ENCODE data around the gene ATE1.

The ATE1 gene

GRCh38 chr10:121833387-121833786 lies 94.4 kb downstream of the ATE1 start:
- no peaks in the 10 kb centered on the region for H3K27me3 ChIP-seq (ENCODE audit: insufficient read depth, low read length, poor library complexity)
- no peak overlapping the region for H3K27ac ChIP-seq (ENCODE audit: low read length)
- no peak overlapping the region for H3K4me3 ChIP-seq (ENCODE audit: low read depth in 1 of 2, low read length in 2 of 2)
- H3K9ac ChIP-seq (ENCODE audit: low read depth, low read length): no peak overlapping the region
- peaks cover 3% of the 10 kb centered on the region; the same call in 1 of the 2 replicates for H3K4me1 ChIP-seq (ENCODE audit: insufficient read depth, low read length)
- H3K79me2 ChIP-seq (ENCODE audit: insufficient read depth, low read length): no peaks in the 10 kb centered on the region
- TF ChIP-seq, protein P1, sequence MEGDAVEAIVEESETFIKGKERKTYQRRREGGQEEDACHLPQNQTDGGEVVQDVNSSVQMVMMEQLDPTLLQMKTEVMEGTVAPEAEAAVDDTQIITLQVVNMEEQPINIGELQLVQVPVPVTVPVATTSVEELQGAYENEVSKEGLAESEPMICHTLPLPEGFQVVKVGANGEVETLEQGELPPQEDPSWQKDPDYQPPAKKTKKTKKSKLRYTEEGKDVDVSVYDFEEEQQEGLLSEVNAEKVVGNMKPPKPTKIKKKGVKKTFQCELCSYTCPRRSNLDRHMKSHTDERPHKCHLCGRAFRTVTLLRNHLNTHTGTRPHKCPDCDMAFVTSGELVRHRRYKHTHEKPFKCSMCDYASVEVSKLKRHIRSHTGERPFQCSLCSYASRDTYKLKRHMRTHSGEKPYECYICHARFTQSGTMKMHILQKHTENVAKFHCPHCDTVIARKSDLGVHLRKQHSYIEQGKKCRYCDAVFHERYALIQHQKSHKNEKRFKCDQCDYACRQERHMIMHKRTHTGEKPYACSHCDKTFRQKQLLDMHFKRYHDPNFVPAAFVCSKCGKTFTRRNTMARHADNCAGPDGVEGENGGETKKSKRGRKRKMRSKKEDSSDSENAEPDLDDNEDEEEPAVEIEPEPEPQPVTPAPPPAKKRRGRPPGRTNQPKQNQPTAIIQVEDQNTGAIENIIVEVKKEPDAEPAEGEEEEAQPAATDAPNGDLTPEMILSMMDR (IDR thresholded peaks at IDR 0.05; ENCODE audit: borderline replicate concordance, extremely low read depth, low read length, poor library complexity, severe bottlenecking): no peak
- no peak for TF ChIP-seq EZH2 (IDR thresholded peaks at IDR 0.05; ENCODE audit: borderline replicate concordance, low read depth, low read length, severe bottlenecking)
- no peak overlapping the region for H2AFZ ChIP-seq (ENCODE audit: low read depth, low read length)
- H4K20me1 ChIP-seq (ENCODE audit: insufficient read depth, low read length): no peaks in the 10 kb centered on the region; the same call in 1 of the 2 replicates
- no peak overlapping the region for H3K4me2 ChIP-seq (ENCODE audit: insufficient read depth, low read length)
- peaks cover 58% of the 10 kb centered on the region for H3K36me3 ChIP-seq (ENCODE audit: insufficient read depth, low read length)
- no peaks in the 10 kb centered on the region for H3K9me3 ChIP-seq (ENCODE audit: insufficient read depth, low read length, severe bottlenecking)
- DNase-seq: no peak
- no peak for ATAC-seq (ENCODE audit: insufficient read depth, low read depth)

GRCh38 chr10:121832647-121833046 lies 95.2 kb downstream of the ATE1 start:
- TF ChIP-seq, protein P1 (IDR thresholded peaks at IDR 0.05; ENCODE audit: borderline replicate concordance, extremely low read depth, low read length, poor library complexity, severe bottlenecking): no peak
- no peak for TF ChIP-seq EZH2 (IDR thresholded peaks at IDR 0.05; ENCODE audit: borderline replicate concordance, low read depth, low read length, severe bottlenecking)
- Histone ChIP-seq H3K27ac (ENCODE audit: low read length) (no peak overlapping the region), H3K27me3 (ENCODE audit: insufficient read depth, low read length, poor library complexity) (no peaks in the 10 kb centered on the region), H3K4me2 (ENCODE audit: insufficient read depth, low read length) (no peak overlapping the region), H3K4me1 (ENCODE audit: insufficient read depth, low read length) (no peaks in the 10 kb centered on the region), H3K9ac (ENCODE audit: low read depth, low read length) (no peak overlapping the region), H4K20me1 (ENCODE audit: insufficient read depth, low read length) (no peaks in the 10 kb centered on the region; the same call in 1 of the 2 replicates), H2AFZ (ENCODE audit: low read depth, low read length) (no peak overlapping the region), H3K79me2 (ENCODE audit: insufficient read depth, low read length) (no peaks in the 10 kb centered on the region), H3K9me3 (ENCODE audit: insufficient read depth, low read length, severe bottlenecking) (no peaks in the 10 kb centered on the region), H3K4me3 (ENCODE audit: low read depth in 1 of 2, low read length in 2 of 2) (no peak overlapping the region), H3K36me3 (ENCODE audit: insufficient read depth, low read length) (peaks cover 62% of the 10 kb centered on the region)
- DNase-seq: no peak
- no peak for ATAC-seq (ENCODE audit: insufficient read depth, low read depth)

GRCh38 chr10:121831777-121832176 lies 96.1 kb downstream of the ATE1 start:
- Histone ChIP-seq H3K9me3 (ENCODE audit: insufficient read depth, low read length, severe bottlenecking) (no peaks in the 10 kb centered on the region), H3K4me1 (ENCODE audit: insufficient read depth, low read length) (no peaks in the 10 kb centered on the region), H3K9ac (ENCODE audit: low read depth, low read length) (no peak overlapping the region), H3K27ac (ENCODE audit: low read length) (no peak overlapping the region), H3K27me3 (ENCODE audit: insufficient read depth, low read length, poor library complexity) (no peaks in the 10 kb centered on the region), H3K4me3 (ENCODE audit: low read depth in 1 of 2, low read length in 2 of 2) (no peak overlapping the region), H3K36me3 (ENCODE audit: insufficient read depth, low read length) (peaks cover 60% of the 10 kb centered on the region), H3K79me2 (ENCODE audit: insufficient read depth, low read length) (no peaks in the 10 kb centered on the region), H2AFZ (ENCODE audit: low read depth, low read length) (no peak overlapping the region), H4K20me1 (ENCODE audit: insufficient read depth, low read length) (no peaks in the 10 kb centered on the region; the same call in 1 of the 2 replicates), H3K4me2 (ENCODE audit: insufficient read depth, low read length) (no peak overlapping the region)
- ATAC-seq (ENCODE audit: insufficient read depth, low read depth) (no peak), DNase-seq (no peak)
- TF ChIP-seq, protein P1 (IDR thresholded peaks at IDR 0.05; ENCODE audit: borderline replicate concordance, extremely low read depth, low read length, poor library complexity, severe bottlenecking): no peak
- TF ChIP-seq EZH2 (IDR thresholded peaks at IDR 0.05; ENCODE audit: borderline replicate concordance, low read depth, low read length, severe bottlenecking): no peak

DNA sequence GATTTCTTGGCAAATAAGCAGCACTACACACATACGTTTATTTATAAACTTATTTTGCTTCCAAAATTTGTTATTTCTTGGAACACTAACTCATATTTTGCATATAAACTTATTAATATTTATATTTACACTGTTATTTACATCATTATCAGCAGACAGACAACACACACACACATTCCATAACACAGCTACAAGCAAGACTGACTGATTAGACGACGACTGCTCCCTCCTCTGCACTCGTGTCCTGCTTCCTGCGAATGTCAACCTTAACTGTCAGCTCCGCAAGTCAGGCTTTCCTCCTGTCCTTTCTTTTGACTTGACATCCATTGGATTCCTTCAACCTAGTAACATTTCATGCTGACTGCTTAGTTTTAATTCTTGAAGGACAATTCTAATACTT lies 96.6 kb downstream of the ATE1 start:
- DNase-seq (no peak), ATAC-seq (ENCODE audit: insufficient read depth, low read depth) (no peak)
- Histone ChIP-seq H3K4me2 (ENCODE audit: insufficient read depth, low read length) (no peak overlapping the region), H3K9ac (ENCODE audit: low read depth, low read length) (no peak overlapping the region), H3K27me3 (ENCODE audit: insufficient read depth, low read length, poor library complexity) (no peaks in the 10 kb centered on the region), H4K20me1 (ENCODE audit: insufficient read depth, low read length) (no peaks in the 10 kb centered on the region; the same call in 1 of the 2 replicates), H3K79me2 (ENCODE audit: insufficient read depth, low read length) (no peaks in the 10 kb centered on the region), H2AFZ (ENCODE audit: low read depth, low read length) (no peak overlapping the region), H3K4me3 (ENCODE audit: low read depth in 1 of 2, low read length in 2 of 2) (no peak overlapping the region), H3K9me3 (ENCODE audit: insufficient read depth, low read length, severe bottlenecking) (no peaks in the 10 kb centered on the region), H3K4me1 (ENCODE audit: insufficient read depth, low read length) (no peaks in the 10 kb centered on the region), H3K36me3 (ENCODE audit: insufficient read depth, low read length) (peaks cover 62% of the 10 kb centered on the region), H3K27ac (ENCODE audit: low read length) (no peak overlapping the region)
- TF ChIP-seq, protein P1 (IDR thresholded peaks at IDR 0.05; ENCODE audit: borderline replicate concordance, extremely low read depth, low read length, poor library complexity, severe bottlenecking): no peak
